Keratinocyte (primary cell): ENCODE measurements around the gene TVP23A. TPM values are rescaled to one million over a fixed set of nuclear protein-coding genes. Genes with fewer than 3 reads are reported as not detected.

Experiments
- DNase-seq: peaks from one replicate; pipeline ENCODE4 v3.0.0-alpha.2; 2011; ENCODE audit warnings: low read depth, missing footprints, low spot score
- FAIRE-seq: peaks from 2 replicates; lab custom pipeline; 2011; peaks lifted over from hg19 to GRCh38; lab: Jason Lieb, UNC
- H2AFZ ChIP-seq: 2 replicates; pipeline ENCODE4 v1.6.0; 2012; ENCODE audit warnings: low read length, control low read depth, inconsistent platforms; ENCODE audit not compliant: control insufficient read depth
- H3K27ac ChIP-seq: 2 replicates; pipeline ENCODE4 v1.5.1; 2011; ENCODE audit warnings: low read length; ENCODE audit not compliant: control insufficient read depth, insufficient read depth
- H3K27me3 ChIP-seq: 3 replicates; pipeline ENCODE4 v1.6.0; 2011; ENCODE audit warnings: low read length; ENCODE audit not compliant: control insufficient read depth, insufficient read depth; ENCODE audit errors: extremely low read depth
- H3K36me3 ChIP-seq, 2 experiments: 2 replicates in 1 of 2; 3 replicates in 1 of 2; pipeline ENCODE4 v1.5.1; 2011; ENCODE audit warnings: low read length in 2 of 2, mild to moderate bottlenecking in 1 of 2; ENCODE audit not compliant: control insufficient read depth in 2 of 2, insufficient read depth in 2 of 2; ENCODE audit errors: extremely low read depth in 1 of 2
- H3K4me1 ChIP-seq: 3 replicates; pipeline ENCODE4 v1.5.1; 2011; ENCODE audit warnings: low read length; ENCODE audit not compliant: control insufficient read depth, insufficient read depth; ENCODE audit errors: extremely low read depth
- H3K4me2 ChIP-seq: 3 replicates; pipeline ENCODE4 v1.6.0; 2011; ENCODE audit warnings: low read depth, low read length; ENCODE audit not compliant: control insufficient read depth, insufficient read depth; ENCODE audit errors: extremely low read depth
- H3K4me3 ChIP-seq, 3 experiments: fragments of 200-600 bp in 1 of 3; sonication (generic) in 1 of 3; 2 replicates in 2 of 3; 3 replicates in 1 of 3; pipeline ENCODE4 v1.5.1; 2011 to 2016; ENCODE audit warnings: low read length in 3 of 3, mild to moderate bottlenecking in 3 of 3, control low read depth in 2 of 3, inconsistent platforms in 1 of 3, low read depth in 1 of 3, mixed read lengths in 1 of 3, mixed run types in 1 of 3, moderate library complexity in 1 of 3; ENCODE audit not compliant: control insufficient read depth in 2 of 3, insufficient read depth in 2 of 3; ENCODE audit errors: extremely low read depth in 1 of 3
- H3K79me2 ChIP-seq: 2 replicates; pipeline ENCODE4 v1.6.0; 2012; ENCODE audit warnings: low read length; ENCODE audit not compliant: control insufficient read depth, insufficient read depth
- H3K9ac ChIP-seq: 3 replicates; pipeline ENCODE4 v1.6.0; 2011; ENCODE audit warnings: low read length; ENCODE audit not compliant: control insufficient read depth, insufficient read depth; ENCODE audit errors: extremely low read depth
- H3K9me1 ChIP-seq: 3 replicates; pipeline ENCODE4 v1.6.0; 2011; ENCODE audit warnings: low read length; ENCODE audit not compliant: control insufficient read depth, insufficient read depth; ENCODE audit errors: extremely low read depth
- H3K9me3 ChIP-seq: 2 replicates; pipeline ENCODE4 v1.5.1; 2012; ENCODE audit warnings: low read depth, low read length; ENCODE audit not compliant: control insufficient read depth
- H4K20me1 ChIP-seq: 3 replicates; pipeline ENCODE4 v1.6.0; 2011; ENCODE audit warnings: low read length; ENCODE audit not compliant: control insufficient read depth, insufficient read depth; ENCODE audit errors: extremely low read depth
- CTCF ChIP-seq, 3 experiments: IDR thresholded peaks in 1 of 3; conservative IDR thresholded peaks in 1 of 3; optimal IDR thresholded peaks in 1 of 3; 2 replicates in 2 of 3; 3 replicates in 1 of 3; pipeline versions ENCODE3 to v1.5.1; 2011; ENCODE audit warnings: low read length in 3 of 3, mild to moderate bottlenecking in 3 of 3, moderate library complexity in 2 of 3, control low read depth in 1 of 3, inconsistent platforms in 1 of 3; ENCODE audit not compliant: insufficient read depth in 2 of 3; ENCODE audit errors: extremely low read depth in 1 of 3
- EZH2 ChIP-seq: IDR thresholded peaks from one replicate; pipeline ENCODE4 v1.6.1; 2012; ENCODE audit warnings: inconsistent platforms, mild to moderate bottlenecking, low read length, moderate library complexity
- dilution Hi-C: fragments of 300-500 bp; cut with MboI; formaldehyde crosslinking; loops from one replicate; pipeline ENCODE4 v1.7.0; 2020; ENCODE audit warnings: low sequenced_read_pairs; ENCODE audit not compliant: extremely low pct_ligation_motif_present
- polyA plus RNA-seq, 5 experiments: library from polyadenylated mRNA; depleted of rRNA in 3 of 5; stranded (reverse) in 3 of 5; stranded (forward) in 1 of 5; unstranded in 1 of 5; fragments of >200 nt; gene quantifications; 1 replicate in 1 of 5; 2 replicates in 3 of 5; 3 replicates in 1 of 5; pipeline versions ENCODE4 v1.2.1 to v1.2.3, GENCODE V29; 2011 to 2012; ENCODE audit warnings: missing spikeins in 2 of 5, low read depth in 1 of 5, low replicate concordance in 1 of 5

The TVP23A gene
- polyA plus RNA-seq, 1 donor (not counting 4 experiments of a cell fraction or from before 2014, with no cell fraction given) = not detected

DNA sequence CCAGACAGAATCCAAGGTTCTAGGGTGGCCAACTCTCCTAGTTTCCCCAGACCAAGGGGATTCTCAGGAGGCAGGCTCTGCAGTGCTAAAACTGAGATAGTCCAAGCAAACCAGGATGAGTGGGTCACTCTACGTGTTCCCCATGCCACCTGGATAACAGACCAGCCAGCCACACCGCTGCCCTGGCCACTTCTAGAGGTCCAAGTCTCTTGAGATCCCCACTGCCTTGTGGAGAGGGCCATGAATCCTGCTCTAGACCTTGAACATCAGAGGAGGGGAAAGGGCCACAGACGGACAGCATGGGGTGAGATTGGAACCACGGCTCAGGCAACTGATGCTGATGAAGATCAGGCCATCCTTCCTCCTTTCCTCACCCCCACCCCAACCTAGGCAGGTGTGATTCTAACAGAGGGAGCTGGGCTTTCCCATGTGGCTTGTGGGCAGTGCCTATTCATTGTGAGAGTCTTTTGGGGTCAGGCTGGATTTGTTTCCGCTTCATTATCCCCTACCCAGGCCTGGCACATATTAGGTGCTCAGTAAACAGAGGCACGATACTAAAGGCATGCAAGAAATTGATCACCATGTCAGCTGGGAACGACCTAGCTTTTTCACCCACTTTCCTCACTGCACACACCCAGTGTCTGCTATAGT is 16.8 kb upstream of the TVP23A start:
- H3K4me2 ChIP-seq = no peak overlapping the region
- no peak overlapping the region for H3K4me3 ChIP-seq
- H3K9ac ChIP-seq = no peak overlapping the region
- H3K27me3 ChIP-seq = peaks cover 8% of the 10 kb centered on the region
- no peak overlapping the region for H2AFZ ChIP-seq
- H3K27ac ChIP-seq = no peak overlapping the region
- H3K79me2 ChIP-seq = no peaks in the 10 kb centered on the region
- no peaks in the 10 kb centered on the region for H3K4me1 ChIP-seq
- no peaks in the 10 kb centered on the region for H4K20me1 ChIP-seq
- no peaks in the 10 kb centered on the region for H3K36me3 ChIP-seq
- FAIRE-seq (no peak), DNase-seq (no peak)
- dilution Hi-C loops = no loop called here
- TF ChIP-seq CTCF (optimal IDR thresholded peaks at IDR 0.05 in 1 of 3, IDR thresholded peaks at IDR 0.05 in 1 of 3, conservative IDR thresholded peaks at IDR 0.05 in 1 of 3; ENCODE audit: extremely low read depth in 1 of 3, insufficient read depth in 2 of 3, low read length in 3 of 3) (no peak), EZH2 (no peak)
- H3K9me1 ChIP-seq = no peaks in the 10 kb centered on the region
- no peaks in the 10 kb centered on the region for H3K9me3 ChIP-seq

DNA sequence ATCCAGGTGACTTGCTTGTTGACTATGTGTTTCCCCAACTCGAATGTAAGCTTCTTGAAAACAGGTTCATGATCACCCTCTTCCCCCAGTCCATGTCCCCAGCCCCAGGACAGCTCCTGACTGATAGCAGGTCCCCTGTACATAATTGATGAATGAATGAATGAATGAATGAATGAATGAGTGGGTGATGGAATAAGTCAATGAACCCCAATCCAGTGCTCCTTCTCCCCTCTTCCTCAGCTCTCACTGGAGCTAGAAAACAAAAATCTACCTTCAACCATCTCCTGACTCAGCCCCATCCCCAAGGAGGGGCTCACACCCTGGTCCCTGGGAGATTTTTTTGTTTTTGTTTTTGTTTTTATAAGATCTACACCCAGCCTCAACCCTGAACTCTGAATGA is 16.2 kb upstream of the TVP23A start:
- dilution Hi-C loops = no loop called here
- Histone ChIP-seq H3K9ac (no peak overlapping the region), H3K36me3 (no peaks in the 10 kb centered on the region), H2AFZ (no peak overlapping the region), H3K9me1 (no peaks in the 10 kb centered on the region), H3K79me2 (no peaks in the 10 kb centered on the region), H3K9me3 (no peaks in the 10 kb centered on the region), H4K20me1 (no peaks in the 10 kb centered on the region), H3K27me3 (peaks cover 8% of the 10 kb centered on the region), H3K27ac (no peak overlapping the region), H3K4me1 (no peaks in the 10 kb centered on the region), H3K4me3 (no peak overlapping the region), H3K4me2 (no peak overlapping the region)
- DNase-seq = no peak
- TF ChIP-seq EZH2 = no peak
- TF ChIP-seq CTCF (optimal IDR thresholded peaks at IDR 0.05 in 1 of 3, IDR thresholded peaks at IDR 0.05 in 1 of 3, conservative IDR thresholded peaks at IDR 0.05 in 1 of 3; ENCODE audit: extremely low read depth in 1 of 3, insufficient read depth in 2 of 3, low read length in 3 of 3) = no peak
- no peak for FAIRE-seq
